ENCODE results near the gene ARL16.

ARL16 gene

GRCh38 chr17:81662002-81662401 is 21.6 kb downstream of the ARL16 start:
- no peak overlapping the region for H3K4me3 ChIP-seq
- no peaks in the 10 kb centered on the region for H3K9me3 ChIP-seq (ENCODE audit: low read depth, low read length)
- TF ChIP-seq FOXP2 (optimal IDR thresholded peaks at IDR 0.05; ENCODE audit: control extremely low read depth, extremely low read length, insufficient read depth): no peak
- TF ChIP-seq POLR2AphosphoS5 (IDR thresholded peaks at IDR 0.05; ENCODE audit: borderline replicate concordance, low read depth, low read length): no peak
- TF ChIP-seq EZH2 (IDR thresholded peaks at IDR 0.05): no peak
- DNase-seq (ENCODE audit: low read depth, low spot score): no peak
- peaks cover 8% of the 10 kb centered on the region; the same call in 1 of the 2 replicates for H3K36me3 ChIP-seq (ENCODE audit: insufficient read depth, low read length)
- no peak overlapping the region for H3K9ac ChIP-seq (ENCODE audit: insufficient read length)
- H3K27ac ChIP-seq: no peak overlapping the region

- Histone ChIP-seq H3K27ac (no peak overlapping the region), H3K9me3 (ENCODE audit: low read depth, low read length) (no peaks in the 10 kb centered on the region), H3K9ac (ENCODE audit: insufficient read length) (no peak overlapping the region), H3K36me3 (ENCODE audit: insufficient read depth, low read length) (peaks cover 8% of the 10 kb centered on the region; the same call in 1 of the 2 replicates), H3K4me3 (no peak overlapping the region)
- no peak for TF ChIP-seq EZH2 (IDR thresholded peaks at IDR 0.05)
- TF ChIP-seq FOXP2 (optimal IDR thresholded peaks at IDR 0.05; ENCODE audit: control extremely low read depth, extremely low read length, insufficient read depth): no peak
- TF ChIP-seq POLR2AphosphoS5 (IDR thresholded peaks at IDR 0.05; ENCODE audit: borderline replicate concordance, low read depth, low read length): no peak
- no peak for DNase-seq (ENCODE audit: low read depth, low spot score)
Measured at GRCh38 chr17:81660441-81660840, 23.2 kb downstream of the ARL16 start.

GRCh38 chr17:81659038-81659437 is 24.6 kb downstream of the ARL16 start:
- H3K36me3 ChIP-seq (ENCODE audit: insufficient read depth, low read length): no peaks in the 10 kb centered on the region
- no peak overlapping the region for H3K27ac ChIP-seq
- H3K4me3 ChIP-seq: no peak overlapping the region
- H3K9me3 ChIP-seq (ENCODE audit: low read depth, low read length): no peaks in the 10 kb centered on the region
- no peak overlapping the region for H3K9ac ChIP-seq (ENCODE audit: insufficient read length)
- TF ChIP-seq POLR2AphosphoS5 (IDR thresholded peaks at IDR 0.05; ENCODE audit: borderline replicate concordance, low read depth, low read length) (no peak), EZH2 (IDR thresholded peaks at IDR 0.05) (no peak), FOXP2 (optimal IDR thresholded peaks at IDR 0.05; ENCODE audit: control extremely low read depth, extremely low read length, insufficient read depth) (no peak)
- no peak for DNase-seq (ENCODE audit: low read depth, low spot score)

DNA sequence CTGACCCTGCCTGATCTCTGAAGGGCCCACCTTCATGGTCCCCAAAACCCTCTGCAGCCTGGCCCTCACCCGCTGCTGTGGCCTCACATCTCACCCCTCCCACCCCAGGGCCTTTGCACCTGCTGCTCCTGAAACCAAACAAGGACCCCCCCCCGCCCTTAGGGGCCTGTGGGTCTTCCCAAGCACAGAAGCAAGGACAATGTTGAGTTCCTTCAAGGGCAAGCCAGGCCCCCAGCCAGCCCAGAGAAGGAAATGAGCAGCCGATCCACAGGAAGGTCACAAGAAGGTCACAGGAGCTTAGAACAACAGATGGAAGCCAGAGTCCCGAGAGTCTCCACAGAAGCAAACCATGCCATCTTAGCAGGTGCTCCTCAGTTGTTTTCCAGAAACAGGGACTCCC is 26.8 kb downstream of the ARL16 start:
- no peak overlapping the region for H3K27ac ChIP-seq
- DNase-seq (ENCODE audit: low read depth, low spot score): no peak
- no peak overlapping the region for H3K4me3 ChIP-seq
- no peak for TF ChIP-seq EZH2 (IDR thresholded peaks at IDR 0.05)
- no peak for TF ChIP-seq FOXP2 (optimal IDR thresholded peaks at IDR 0.05; ENCODE audit: control extremely low read depth, extremely low read length, insufficient read depth)
- TF ChIP-seq POLR2AphosphoS5 (IDR thresholded peaks at IDR 0.05; ENCODE audit: borderline replicate concordance, low read depth, low read length): no peak
- H3K9me3 ChIP-seq (ENCODE audit: low read depth, low read length): no peaks in the 10 kb centered on the region
- H3K9ac ChIP-seq (ENCODE audit: insufficient read length): no peak overlapping the region
- no peaks in the 10 kb centered on the region for H3K36me3 ChIP-seq (ENCODE audit: insufficient read depth, low read length)

DNA sequence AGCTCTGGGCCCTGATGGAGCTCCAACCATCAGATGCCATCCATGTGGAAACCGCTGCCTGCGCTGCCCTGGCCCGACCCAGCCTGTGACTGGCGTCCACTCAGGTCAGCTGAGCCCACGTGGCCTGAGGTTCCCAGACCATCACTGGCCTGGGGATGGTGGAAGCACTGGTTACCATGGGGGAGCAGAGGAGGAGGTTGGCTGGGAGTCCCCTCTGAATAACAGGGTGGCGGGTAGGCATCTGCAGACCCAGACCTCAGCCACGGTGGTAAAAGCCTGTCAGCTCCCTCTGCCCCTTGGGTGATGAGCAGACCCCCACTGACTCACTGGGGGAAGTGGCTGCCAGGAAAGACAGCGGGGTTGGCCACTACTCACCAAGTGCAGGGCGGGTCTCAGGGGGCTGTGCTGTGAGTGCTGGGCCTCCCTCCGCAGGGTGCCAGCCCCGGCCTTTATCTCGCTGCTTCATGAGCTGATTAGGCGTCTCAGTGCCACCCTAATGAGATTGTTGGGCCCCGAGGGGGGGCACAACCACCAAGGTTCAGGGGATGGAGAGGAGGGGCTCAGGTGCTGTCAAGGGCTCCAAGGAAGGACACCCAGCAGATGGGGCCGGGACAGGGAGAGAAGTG is 27.4 kb downstream of the ARL16 start, which contains the start of gene PDE6G:
TSS of gene PDE6G (minus strand) at position 425 of the 626 bp plus-strand sequence. CDS start 3,237 bp downstream, outside the sequence.
- Histone ChIP-seq H3K9me3 (ENCODE audit: low read depth, low read length) (no peaks in the 10 kb centered on the region), H3K4me3 (no peak within 1 kb of the TSS), H3K27ac (no peak within 1 kb of the TSS), H3K36me3 (ENCODE audit: insufficient read depth, low read length) (no peaks in the 10 kb centered on the region), H3K9ac (ENCODE audit: insufficient read length) (no peak within 1 kb of the TSS)
- no peak for DNase-seq (ENCODE audit: low read depth, low spot score)
- TF ChIP-seq EZH2 (IDR thresholded peaks at IDR 0.05): no peak
- TF ChIP-seq POLR2AphosphoS5 (IDR thresholded peaks at IDR 0.05; ENCODE audit: borderline replicate concordance, low read depth, low read length): no peak
- TF ChIP-seq FOXP2 (optimal IDR thresholded peaks at IDR 0.05; ENCODE audit: control extremely low read depth, extremely low read length, insufficient read depth): no peak

GRCh38 chr17:81655378-81656117 is 28.0 kb downstream of the ARL16 start:
- Histone ChIP-seq H3K9ac (ENCODE audit: insufficient read length) (no peak overlapping the region), H3K4me3 (no peak overlapping the region), H3K27ac (no peak overlapping the region), H3K36me3 (ENCODE audit: insufficient read depth, low read length) (no peaks in the 10 kb centered on the region), H3K9me3 (ENCODE audit: low read depth, low read length) (no peaks in the 10 kb centered on the region)
- no peak for TF ChIP-seq EZH2 (IDR thresholded peaks at IDR 0.05)
- TF ChIP-seq FOXP2 (optimal IDR thresholded peaks at IDR 0.05; ENCODE audit: control extremely low read depth, extremely low read length, insufficient read depth): no peak
- TF ChIP-seq POLR2AphosphoS5 (IDR thresholded peaks at IDR 0.05; ENCODE audit: borderline replicate concordance, low read depth, low read length): no peak
- no peak for DNase-seq (ENCODE audit: low read depth, low spot score)

DNA sequence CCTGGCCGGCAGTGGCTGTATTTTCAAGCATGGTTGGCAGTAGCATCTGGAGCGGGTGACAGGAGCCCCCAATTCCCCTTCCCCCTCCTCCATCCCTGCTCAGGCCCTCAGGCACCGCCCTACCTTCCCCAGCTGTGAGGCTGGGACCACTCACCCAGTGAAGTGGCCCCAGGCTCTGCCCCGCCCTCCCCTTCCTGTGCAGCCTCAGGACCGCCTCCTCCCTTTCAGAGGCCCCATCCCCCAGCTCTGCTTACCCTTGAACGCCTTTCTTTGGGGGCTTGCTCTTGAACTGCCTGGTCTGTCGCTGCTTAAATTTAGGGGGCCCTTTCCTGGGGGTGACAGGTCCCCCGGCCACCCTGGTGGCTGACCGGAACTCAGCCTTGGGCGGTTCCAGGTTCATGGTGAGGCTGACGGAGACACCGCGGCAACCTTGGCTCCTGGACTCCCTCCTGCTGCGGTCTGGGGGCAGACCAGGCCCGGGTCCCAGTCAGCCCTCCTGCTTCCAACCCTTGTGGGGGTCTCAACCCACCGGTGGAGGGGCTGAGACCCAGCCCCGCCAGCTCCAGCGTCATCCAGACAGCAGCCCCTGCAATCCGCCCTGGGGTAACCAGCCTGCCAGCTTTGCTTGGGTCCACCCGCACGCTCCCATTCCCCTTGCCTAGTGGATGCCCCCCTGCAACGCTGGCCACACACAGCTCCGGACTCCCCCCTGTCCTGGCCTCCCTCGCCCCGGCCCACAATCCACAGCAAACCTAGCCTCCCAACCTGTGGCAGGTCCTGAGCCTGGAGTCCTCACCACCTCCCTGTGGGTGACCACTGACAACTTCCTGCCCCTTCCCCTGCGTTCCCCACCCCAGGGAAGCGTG is 30.5 kb downstream of the ARL16 start:
- no peak overlapping the region for H3K9ac ChIP-seq (ENCODE audit: insufficient read length)
- H3K9me3 ChIP-seq (ENCODE audit: low read depth, low read length): no peaks in the 10 kb centered on the region
- DNase-seq (ENCODE audit: low read depth, low spot score): no peak
- no peak overlapping the region; the same call in 1 of the 2 replicates for H3K4me3 ChIP-seq
- peak overlapping the region; percentile 67 for H3K27ac ChIP-seq
- H3K36me3 ChIP-seq (ENCODE audit: insufficient read depth, low read length): no peaks in the 10 kb centered on the region
- TF ChIP-seq EZH2 (IDR thresholded peaks at IDR 0.05): no peak
- TF ChIP-seq FOXP2 (optimal IDR thresholded peaks at IDR 0.05; ENCODE audit: control extremely low read depth, extremely low read length, insufficient read depth): no peak
- no peak for TF ChIP-seq POLR2AphosphoS5 (IDR thresholded peaks at IDR 0.05; ENCODE audit: borderline replicate concordance, low read depth, low read length)

GRCh38 chr17:81651692-81652091 is 31.9 kb downstream of the ARL16 start:
- H3K27ac ChIP-seq: no peak overlapping the region
- H3K9ac ChIP-seq (ENCODE audit: insufficient read length): no peak overlapping the region
- H3K9me3 ChIP-seq (ENCODE audit: low read depth, low read length): no peaks in the 10 kb centered on the region
- TF ChIP-seq EZH2 (IDR thresholded peaks at IDR 0.05): no peak
- no peak for TF ChIP-seq FOXP2 (optimal IDR thresholded peaks at IDR 0.05; ENCODE audit: control extremely low read depth, extremely low read length, insufficient read depth)
- TF ChIP-seq POLR2AphosphoS5 (IDR thresholded peaks at IDR 0.05; ENCODE audit: borderline replicate concordance, low read depth, low read length): no peak
- H3K36me3 ChIP-seq (ENCODE audit: insufficient read depth, low read length): no peaks in the 10 kb centered on the region
- H3K4me3 ChIP-seq: no peak overlapping the region
- DNase-seq (ENCODE audit: low read depth, low spot score): no peak
